SK-N-SH (cell line): ENCODE results near the gene SH3BGRL2. TPM values are rescaled to one million over a fixed set of nuclear protein-coding genes. Genes with fewer than 3 reads are reported as not detected.

Source experiments
- CTCF ChIA-PET: fragments of 300-600, 350-600 bp; formaldehyde crosslinking; extraction: SDS; loops from one replicate; lab custom pipeline; 2021; lab: Yijun Ruan, JAX
- POLR2A ChIA-PET: fragments of 350-600 bp; sonication (Branson Sonifier 250); formaldehyde crosslinking; extraction: SDS; loops from one replicate; lab custom pipeline; 2020; ENCODE audit warnings: antibody characterized with exemption, inconsistent platforms; lab: Yijun Ruan, JAX
- DNase-seq: peaks from one replicate; pipeline ENCODE4 v3.0.0; 2012
- H2AFZ ChIP-seq: fragments of 200-600 bp; sonication (generic); 2 replicates; pipeline ENCODE4 v1.8.1; 2016; ENCODE audit warnings: antibody characterized with exemption, mild to moderate bottlenecking, low read depth
- H3F3A ChIP-seq: fragments of 200-600 bp; sonication (generic); replicated peaks from 2 replicates; pipeline ENCODE3; 2016; ENCODE audit warnings: antibody characterized with exemption, mild to moderate bottlenecking; ENCODE audit not compliant: insufficient read depth
- H3K27ac ChIP-seq, 2 experiments: fragments of 200-500 bp in 1 of 2; fragments of 200-600 bp in 1 of 2; sonication (Bioruptor generic) in 1 of 2; sonication (generic), shearing (Covaris generic) in 1 of 2; 2 replicates each; pipeline versions ENCODE4 v1.5.1 to v1.6.1; 2014 to 2016; ENCODE audit warnings: low read depth in 2 of 2, inconsistent platforms in 1 of 2, low read length in 1 of 2, mild to moderate bottlenecking in 1 of 2, mixed read lengths in 1 of 2
- H3K27me3 ChIP-seq: fragments of 200-600 bp; sonication (generic), shearing (Covaris generic); 2 replicates; pipeline ENCODE4 v1.6.1; 2016; ENCODE audit warnings: mixed run types; ENCODE audit not compliant: insufficient read depth
- H3K36me3 ChIP-seq, 2 experiments: fragments of 200-500 bp in 1 of 2; fragments of 200-600 bp in 1 of 2; sonication (Bioruptor generic) in 1 of 2; sonication (generic) in 1 of 2; replicated peaks in 1 of 2; 2 replicates each; pipeline versions ENCODE3 to v1.5.1; 2014 to 2016; ENCODE audit warnings: low read length in 1 of 2, mild to moderate bottlenecking in 1 of 2; ENCODE audit not compliant: insufficient read depth in 2 of 2, control insufficient read depth in 1 of 2
- H3K4me1 ChIP-seq, 2 experiments: fragments of 200-500 bp in 1 of 2; fragments of 200-600 bp in 1 of 2; sonication (Bioruptor generic) in 1 of 2; sonication (generic), shearing (Covaris generic) in 1 of 2; 2 replicates each; pipeline versions ENCODE4 v1.5.1 to v1.6.1; 2014 to 2016; ENCODE audit warnings: low read depth in 1 of 2, low read length in 1 of 2, mixed run types in 1 of 2; ENCODE audit not compliant: insufficient read depth in 2 of 2, control insufficient read depth in 1 of 2
- H3K4me2 ChIP-seq: fragments of 200-600 bp; sonication (generic), shearing (Covaris generic); 2 replicates; pipeline ENCODE4 v1.6.1; 2017; ENCODE audit warnings: mixed run types
- H3K4me3 ChIP-seq, 2 experiments: fragments of 200-500 bp in 1 of 2; fragments of 200-600 bp in 1 of 2; sonication (Bioruptor generic) in 1 of 2; sonication (generic), shearing (Covaris generic) in 1 of 2; 2 replicates each; pipeline versions ENCODE4 v1.5.1 to v1.8.1; 2014 to 2016; ENCODE audit warnings: low read depth in 2 of 2, inconsistent platforms in 1 of 2, low read length in 1 of 2, mild to moderate bottlenecking in 1 of 2, mixed read lengths in 1 of 2, moderate library complexity in 1 of 2
- H3K79me2 ChIP-seq: fragments of 200-600 bp; sonication (generic); 2 replicates; pipeline ENCODE4 v1.8.1; 2017; ENCODE audit warnings: mild to moderate bottlenecking; ENCODE audit not compliant: insufficient read depth
- H3K9ac ChIP-seq: fragments of 200-600 bp; sonication (generic); 2 replicates; pipeline ENCODE4 v1.6.1; 2017; ENCODE audit warnings: mixed run types
- H3K9me2 ChIP-seq: fragments of 200-600 bp; sonication (generic); 2 replicates; pipeline ENCODE4 v1.6.1; 2017; ENCODE audit warnings: mixed run types
- H3K9me3 ChIP-seq: fragments of 200-600 bp; sonication (generic); 2 replicates; pipeline ENCODE4 v1.6.1; 2017; ENCODE audit warnings: mixed run types, mild to moderate bottlenecking, moderate library complexity
- H4K20me1 ChIP-seq: fragments of 200-600 bp; sonication (generic); 2 replicates; pipeline ENCODE4 v1.6.1; 2017; ENCODE audit warnings: mild to moderate bottlenecking, mixed run types; ENCODE audit not compliant: insufficient read depth
- EP300 ChIP-seq, 2 experiments: IDR thresholded peaks; 2 replicates each; pipeline versions ENCODE4 v1.4.0 to v1.6.1; 2012; ENCODE audit warnings: borderline replicate concordance in 1 of 2, low read depth in 1 of 2, low read length in 1 of 2
- FOSL2 ChIP-seq: IDR thresholded peaks from 2 replicates; pipeline ENCODE4 v1.4.0; 2012; ENCODE audit warnings: low read depth, mild to moderate bottlenecking, moderate library complexity, borderline replicate concordance
- FOXM1 ChIP-seq: IDR thresholded peaks from 2 replicates; pipeline ENCODE4 v1.4.0; 2012; ENCODE audit warnings: low read depth, mild to moderate bottlenecking
- GABPA ChIP-seq: IDR thresholded peaks from 2 replicates; pipeline ENCODE4 v1.4.0; 2012; ENCODE audit warnings: low read depth, mild to moderate bottlenecking
- GATA2 ChIP-seq: sonication (generic); formaldehyde crosslinking; IDR thresholded peaks from 2 replicates; pipeline ENCODE4 v1.5.0; 2020; ENCODE audit warnings: mild to moderate bottlenecking, missing genetic modification reagents
- JUND ChIP-seq: IDR thresholded peaks from 2 replicates; pipeline ENCODE4 v1.4.0; 2012
- MAX ChIP-seq: IDR thresholded peaks from 2 replicates; pipeline ENCODE4 v1.4.0; 2012; ENCODE audit warnings: low read depth
- MXI1 ChIP-seq: IDR thresholded peaks from 2 replicates; pipeline ENCODE4 v1.6.1; 2012; ENCODE audit warnings: mild to moderate bottlenecking, low read depth, low read length, improper control_type of control experiment
- NFIC ChIP-seq: IDR thresholded peaks from 2 replicates; pipeline ENCODE4 v1.4.0; 2012; ENCODE audit warnings: borderline replicate concordance
- NRF1 ChIP-seq: IDR thresholded peaks from 2 replicates; pipeline ENCODE4 v1.6.1; 2012; ENCODE audit warnings: low read depth, mild to moderate bottlenecking, low read length
- POLR2AphosphoS5 ChIP-seq: IDR thresholded peaks from 2 replicates; pipeline ENCODE4 v1.6.1; 2012; ENCODE audit warnings: low read depth, low read length
- RCOR1 ChIP-seq: fragments of 150-350 bp; IDR thresholded peaks from 2 replicates; pipeline ENCODE4 v1.6.1; 2017; ENCODE audit warnings: antibody characterized with exemption, low read length
- SIN3A ChIP-seq: IDR thresholded peaks from 2 replicates; pipeline ENCODE4 v1.6.1; 2012; ENCODE audit warnings: low read depth, mild to moderate bottlenecking, low read length, moderate library complexity, borderline replicate concordance
- TCF12 ChIP-seq: IDR thresholded peaks from 2 replicates; pipeline ENCODE4 v1.4.0; 2012
- TEAD4 ChIP-seq: IDR thresholded peaks from 2 replicates; pipeline ENCODE4 v1.4.0; 2012; ENCODE audit warnings: mild to moderate bottlenecking, borderline replicate concordance; ENCODE audit not compliant: insufficient read depth
- YY1 ChIP-seq: IDR thresholded peaks from 2 replicates; pipeline ENCODE4 v1.4.0; 2012; ENCODE audit warnings: low read depth, mild to moderate bottlenecking
- WGBS: methylation state at CpG from one replicate; pipeline ENCODE4 v1.1.6; 2017; ENCODE audit warnings: low lambda C conversion rate; 5-methylcytosine and 5-hydroxymethylcytosine counted together
- polyA plus RNA-seq, 3 experiments: library from polyadenylated mRNA; depleted of rRNA; stranded (reverse); fragments of >200 nt; gene quantifications; 2 replicates each; pipeline ENCODE4 v1.2.3, GENCODE V29; 2012
- TF ChIP-seq, protein P1 (sequence below): IDR thresholded peaks from 2 replicates; pipeline ENCODE4 v1.4.0; 2012; ENCODE audit warnings: low read depth, borderline replicate concordance
- TF ChIP-seq, protein P2 (sequence below): fragments of 150-350 bp; IDR thresholded peaks from 2 replicates; pipeline ENCODE4 v1.6.1; 2016; ENCODE audit warnings: mild to moderate bottlenecking, low read depth, low read length

The SH3BGRL2 gene
- polyA plus RNA-seq, 1 of the 3 experiments (the other 2 are of a cell fraction), result 1.4 TPM

DNA sequence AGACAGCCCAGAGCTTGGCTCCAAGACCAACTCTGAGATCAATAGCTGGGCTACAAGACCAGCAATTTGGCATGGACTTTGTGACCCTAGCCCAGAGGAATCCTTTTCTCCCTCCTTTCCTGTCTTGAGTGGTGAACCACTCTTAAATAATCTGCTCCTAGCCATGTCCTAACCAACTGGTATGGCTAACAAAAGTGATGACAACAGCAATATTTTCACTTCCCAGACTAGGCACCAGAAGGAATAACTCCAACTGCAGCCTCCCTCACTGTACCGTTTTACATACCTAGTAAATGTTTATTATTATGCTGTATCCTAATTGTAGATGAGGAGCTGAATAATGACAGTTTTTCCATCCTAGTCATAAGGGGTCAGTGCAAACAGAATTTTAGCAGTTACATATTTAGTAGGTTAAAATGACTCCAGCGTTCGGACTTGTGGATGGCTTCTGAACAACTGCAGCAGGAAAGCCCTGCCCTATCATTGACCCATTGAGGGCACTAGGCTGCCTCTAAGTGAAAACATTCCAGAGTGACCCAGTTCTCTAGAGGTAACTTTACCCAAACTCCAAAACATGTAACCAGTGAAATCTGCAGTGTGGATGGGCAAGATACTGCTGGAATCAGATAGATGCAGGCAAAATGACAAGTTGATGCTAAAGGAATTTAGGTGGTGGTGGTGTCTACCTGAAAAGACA lies 77.1 kb downstream of the SH3BGRL2 start:
- H3K9ac ChIP-seq, result no peak overlapping the region
- no peak overlapping the region for H3K4me3 ChIP-seq
- peaks cover 0 to 5% of the 10 kb centered on the region in 2 experiments; a peak in 1 of 4 replicates for H3K4me1 ChIP-seq
- no peaks in the 10 kb centered on the region for H3K79me2 ChIP-seq
- no peaks in the 10 kb centered on the region for H3K9me3 ChIP-seq
- no peaks in the 10 kb centered on the region for H4K20me1 ChIP-seq
- no peak overlapping the region for H2AFZ ChIP-seq
- no peaks in the 10 kb centered on the region for H3F3A ChIP-seq
- H3K27ac ChIP-seq, result no peak overlapping the region
- peaks cover 0 to 2% of the 10 kb centered on the region in 2 experiments for H3K36me3 ChIP-seq
- TF ChIP-seq GABPA, result no peak
- TF ChIP-seq, protein P1, sequence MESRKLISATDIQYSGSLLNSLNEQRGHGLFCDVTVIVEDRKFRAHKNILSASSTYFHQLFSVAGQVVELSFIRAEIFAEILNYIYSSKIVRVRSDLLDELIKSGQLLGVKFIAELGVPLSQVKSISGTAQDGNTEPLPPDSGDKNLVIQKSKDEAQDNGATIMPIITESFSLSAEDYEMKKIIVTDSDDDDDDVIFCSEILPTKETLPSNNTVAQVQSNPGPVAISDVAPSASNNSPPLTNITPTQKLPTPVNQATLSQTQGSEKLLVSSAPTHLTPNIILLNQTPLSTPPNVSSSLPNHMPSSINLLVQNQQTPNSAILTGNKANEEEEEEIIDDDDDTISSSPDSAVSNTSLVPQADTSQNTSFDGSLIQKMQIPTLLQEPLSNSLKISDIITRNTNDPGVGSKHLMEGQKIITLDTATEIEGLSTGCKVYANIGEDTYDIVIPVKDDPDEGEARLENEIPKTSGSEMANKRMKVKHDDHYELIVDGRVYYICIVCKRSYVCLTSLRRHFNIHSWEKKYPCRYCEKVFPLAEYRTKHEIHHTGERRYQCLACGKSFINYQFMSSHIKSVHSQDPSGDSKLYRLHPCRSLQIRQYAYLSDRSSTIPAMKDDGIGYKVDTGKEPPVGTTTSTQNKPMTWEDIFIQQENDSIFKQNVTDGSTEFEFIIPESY, result no peak
- TF ChIP-seq RCOR1, result no peak
- no peak for TF ChIP-seq FOXM1
- no peak for TF ChIP-seq EP300 (IDR thresholded peaks at IDR 0.05; ENCODE audit: borderline replicate concordance in 1 of 2, low read depth in 1 of 2, low read length in 1 of 2)
- no peak for TF ChIP-seq NFIC
- no peak for TF ChIP-seq YY1
- no peak for TF ChIP-seq NRF1
- TF ChIP-seq, protein P2, sequence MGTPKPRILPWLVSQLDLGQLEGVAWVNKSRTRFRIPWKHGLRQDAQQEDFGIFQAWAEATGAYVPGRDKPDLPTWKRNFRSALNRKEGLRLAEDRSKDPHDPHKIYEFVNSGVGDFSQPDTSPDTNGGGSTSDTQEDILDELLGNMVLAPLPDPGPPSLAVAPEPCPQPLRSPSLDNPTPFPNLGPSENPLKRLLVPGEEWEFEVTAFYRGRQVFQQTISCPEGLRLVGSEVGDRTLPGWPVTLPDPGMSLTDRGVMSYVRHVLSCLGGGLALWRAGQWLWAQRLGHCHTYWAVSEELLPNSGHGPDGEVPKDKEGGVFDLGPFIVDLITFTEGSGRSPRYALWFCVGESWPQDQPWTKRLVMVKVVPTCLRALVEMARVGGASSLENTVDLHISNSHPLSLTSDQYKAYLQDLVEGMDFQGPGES, result no peak
- TF ChIP-seq MXI1, result no peak
- TF ChIP-seq JUND, result no peak
- no peak for TF ChIP-seq TCF12
- no peak for TF ChIP-seq MAX
- TF ChIP-seq SIN3A, result no peak
- no peak for TF ChIP-seq TEAD4
- no peak for TF ChIP-seq FOSL2
- no peak for TF ChIP-seq GATA2 (CRISPR knock-in tag)
- TF ChIP-seq POLR2AphosphoS5, result no peak
- H3K27me3 ChIP-seq, result no peaks in the 10 kb centered on the region
- DNase-seq, result no peak
- WGBS, result 81% methylated on average over 3 of the region's 3 CpGs
- CTCF ChIA-PET, result interaction anchor here (1.0 to 11.0 kb wide), 7 partner anchors 20 to 162 kb away, joined by 3 to 106 read pairs (median 4); no protein-coding TSS in a partner anchor
- no peaks in the 10 kb centered on the region for H3K9me2 ChIP-seq
- no peak overlapping the region for H3K4me2 ChIP-seq
- POLR2A ChIA-PET, result no interaction called here
